ENCODE measurements around the gene ASPSCR1.

- no peak for TF ChIP-seq CTCF (IDR thresholded peaks at IDR 0.05)
- no peak for TF ChIP-seq POLR2A (IDR thresholded peaks at IDR 0.05)
Observed at GRCh38 chr17:82053556-82054263, 76.3 kb downstream of the ASPSCR1 start.
